ENCODE results near the gene BCOR. TPM values are rescaled to one million over a fixed set of nuclear protein-coding genes. Genes with fewer than 3 reads are reported as not detected.

The BCOR gene
- total and polyA plus RNA-seq, 2 donors (not counting 1 experiment from before 2014, with no cell fraction given), result 3.0 to 5.8 TPM

- Histone ChIP-seq H4K20me1 (ENCODE audit: control insufficient read depth, extremely low read depth, insufficient read depth, low read length) (no peaks in the 10 kb centered on the region), H3K4me1 (ENCODE audit: control insufficient read depth, extremely low read depth, insufficient read depth, low read length) (no peaks in the 10 kb centered on the region), H3K4me2 (ENCODE audit: extremely low read depth, insufficient read depth, low read length) (peak overlapping the region; percentile 48), H3K27ac (ENCODE audit: insufficient read depth, low read length) (no peak overlapping the region), H3K9ac (ENCODE audit: insufficient read depth, low read length) (peak overlapping the region; percentile 50), H2AFZ (ENCODE audit: low read length) (no peak overlapping the region), H3K27me3 (ENCODE audit: control insufficient read depth, insufficient read depth, low read length) (no peaks in the 10 kb centered on the region), H3K36me3 (ENCODE audit: control insufficient read depth, insufficient read depth, low read length) (no peaks in the 10 kb centered on the region), H3K9me3 (ENCODE audit: control insufficient read depth, insufficient read depth, low read depth, low read length) (no peaks in the 10 kb centered on the region), H3K4me3 (replicated peaks in 1 of 4; ENCODE audit: control extremely low read depth in 1 of 4, insufficient read depth in 1 of 4, low read depth in 3 of 4, low read length in 4 of 4) (peak overlapping the region; percentile 32 to 63 (median 36)), H3K79me2 (ENCODE audit: control insufficient read depth, insufficient read depth, low read length) (peaks cover 14% of the 10 kb centered on the region)
- TF ChIP-seq EZH2 (IDR thresholded peaks at IDR 0.05; ENCODE audit: low read length, missing control alignments), result no peak
- no peak for TF ChIP-seq CTCF (conservative IDR thresholded peaks at IDR 0.05 in 1 of 2, IDR thresholded peaks at IDR 0.05 in 1 of 2; ENCODE audit: low read depth in 1 of 2, low read length in 2 of 2)
- peak; percentile 39 to 56 for DNase-seq (ENCODE audit: low read depth in 2 of 2)
Measured at GRCh38 chrX:40098264-40099054, 701 bp upstream of the BCOR start.

- no peaks in the 10 kb centered on the region for H3K27me3 ChIP-seq (ENCODE audit: control insufficient read depth, insufficient read depth, low read length)
- no peaks in the 10 kb centered on the region for H3K36me3 ChIP-seq (ENCODE audit: control insufficient read depth, insufficient read depth, low read length)
- H3K4me3 ChIP-seq (replicated peaks in 1 of 4; ENCODE audit: control extremely low read depth in 1 of 4, insufficient read depth in 1 of 4, low read depth in 3 of 4, low read length in 4 of 4), result peak overlapping the region in 2 of 4 experiments; percentile 47 to 63
- peak overlapping the region; percentile 55 for H3K9ac ChIP-seq (ENCODE audit: insufficient read depth, low read length)
- H3K4me1 ChIP-seq (ENCODE audit: control insufficient read depth, extremely low read depth, insufficient read depth, low read length), result no peaks in the 10 kb centered on the region
- no peaks in the 10 kb centered on the region for H3K9me3 ChIP-seq (ENCODE audit: control insufficient read depth, insufficient read depth, low read depth, low read length)
- no peak overlapping the region for H2AFZ ChIP-seq (ENCODE audit: low read length)
- no peaks in the 10 kb centered on the region for H4K20me1 ChIP-seq (ENCODE audit: control insufficient read depth, extremely low read depth, insufficient read depth, low read length)
- TF ChIP-seq CTCF (conservative IDR thresholded peaks at IDR 0.05 in 1 of 2, IDR thresholded peaks at IDR 0.05 in 1 of 2; ENCODE audit: low read depth in 1 of 2, low read length in 2 of 2) (no peak), EZH2 (IDR thresholded peaks at IDR 0.05; ENCODE audit: low read length, missing control alignments) (no peak)
- no peak overlapping the region for H3K4me2 ChIP-seq (ENCODE audit: extremely low read depth, insufficient read depth, low read length)
- DNase-seq (ENCODE audit: low read depth in 2 of 2), result no peak
- H3K79me2 ChIP-seq (ENCODE audit: control insufficient read depth, insufficient read depth, low read length), result peaks cover 19% of the 10 kb centered on the region
- no peak overlapping the region for H3K27ac ChIP-seq (ENCODE audit: insufficient read depth, low read length)
Measured at GRCh38 chrX:40097141-40097503, 636 bp downstream of the BCOR start.

- Histone ChIP-seq H3K4me3 (replicated peaks in 1 of 4; ENCODE audit: control extremely low read depth in 1 of 4, insufficient read depth in 1 of 4, low read depth in 3 of 4, low read length in 4 of 4) (peak overlapping the region; percentile 46 to 63 (median 52)), H3K27me3 (ENCODE audit: control insufficient read depth, insufficient read depth, low read length) (no peaks in the 10 kb centered on the region), H3K36me3 (ENCODE audit: control insufficient read depth, insufficient read depth, low read length) (no peaks in the 10 kb centered on the region), H3K79me2 (ENCODE audit: control insufficient read depth, insufficient read depth, low read length) (peaks cover 19% of the 10 kb centered on the region), H3K4me2 (ENCODE audit: extremely low read depth, insufficient read depth, low read length) (no peak overlapping the region), H3K9me3 (ENCODE audit: control insufficient read depth, insufficient read depth, low read depth, low read length) (no peaks in the 10 kb centered on the region), H3K4me1 (ENCODE audit: control insufficient read depth, extremely low read depth, insufficient read depth, low read length) (no peaks in the 10 kb centered on the region), H3K9ac (ENCODE audit: insufficient read depth, low read length) (peak overlapping the region; percentile 60), H2AFZ (ENCODE audit: low read length) (no peak overlapping the region), H3K27ac (ENCODE audit: insufficient read depth, low read length) (peak overlapping the region; percentile 43), H4K20me1 (ENCODE audit: control insufficient read depth, extremely low read depth, insufficient read depth, low read length) (no peaks in the 10 kb centered on the region)
- peak in 1 of 2 donors; percentile 39 for DNase-seq (ENCODE audit: low read depth in 2 of 2)
- TF ChIP-seq EZH2 (IDR thresholded peaks at IDR 0.05; ENCODE audit: low read length, missing control alignments) (no peak), CTCF (conservative IDR thresholded peaks at IDR 0.05 in 1 of 2, IDR thresholded peaks at IDR 0.05 in 1 of 2; ENCODE audit: low read depth in 1 of 2, low read length in 2 of 2) (no peak)
Measured at GRCh38 chrX:40096395-40097091, 1.2 kb downstream of the BCOR start.

Data from fibroblast of lung (primary cell).